Forelimb muscle (tissue), 1 donor: ENCODE measurements around the gene NUDT17. TPM values are rescaled to one million over a fixed set of nuclear protein-coding genes. Genes with fewer than 3 reads are reported as not detected.
A peak's percentile ranks its signal among the peaks of the same experiment; 100 is the strongest.
"Not testable (repeated sequence)": the region's sequence is repeated elsewhere in the genome, so short reads cannot be mapped to it uniquely, and the experiment has no call there.

Experiments
- DNase-seq: peaks from one replicate; pipeline ENCODE4 v3.0.0-alpha.2; 2013; ENCODE audit warnings: low read depth
- polyA plus RNA-seq: library from polyadenylated mRNA; unstranded; fragments of 120-200 nt; gene quantifications from one replicate; pipeline ENCODE4 v1.2.1, GENCODE V29; 2013; ENCODE audit not compliant: insufficient read length

Gene NUDT17
- 17.7 TPM for polyA plus RNA-seq

GRCh38 chr1:145845514-145846161 lies at the start of gene NUDT17:
Gene NUDT17, plus strand, starts transcription at chr1:145845630. Its CDS starts 11 bp downstream, at chr1:145845641.
- DNase-seq, result no peak

GRCh38 chr1:145796753-145797152 lies 48.7 kb upstream of the NUDT17 start:
- DNase-seq, result no peak

GRCh38 chr1:145799806-145800205 lies 45.6 kb upstream of the NUDT17 start:
- no peak for DNase-seq

- no peak for DNase-seq
Observed at GRCh38 chr1:145804235-145805045, 41.0 kb upstream of the NUDT17 start.

- DNase-seq, result no peak
Observed at GRCh38 chr1:145805057-145805456, 40.4 kb upstream of the NUDT17 start.

GRCh38 chr1:145806408-145806807 lies 39.0 kb upstream of the NUDT17 start:
- no peak for DNase-seq

GRCh38 chr1:145806844-145807243 lies 38.6 kb upstream of the NUDT17 start:
- DNase-seq, result no peak

GRCh38 chr1:145812977-145813810 lies 32.2 kb upstream of the NUDT17 start:
- DNase-seq, result not testable (repeated sequence)

- DNase-seq, result not testable (repeated sequence)
Observed at GRCh38 chr1:145818095-145818494, 27.3 kb upstream of the NUDT17 start.

GRCh38 chr1:145822779-145823331 lies 22.6 kb upstream of the NUDT17 start:
- not testable (repeated sequence) for DNase-seq

- DNase-seq, result peak; percentile 64
Observed at GRCh38 chr1:145823565-145824498, 21.6 kb upstream of the NUDT17 start, which contains the start of the genes POLR3C and RNF115. Gene POLR3C, plus strand, starts transcription at chr1:145824200. Its CDS starts 1,577 bp downstream, at chr1:145825777. Gene RNF115, minus strand, starts transcription at chr1:145824095. Its CDS starts 222 bp downstream, at chr1:145823873.

- DNase-seq, result no peak
Observed at GRCh38 chr1:145824499-145824842, 21.0 kb upstream of the NUDT17 start.

GRCh38 chr1:145826030-145826429 lies 19.4 kb upstream of the NUDT17 start:
- no peak for DNase-seq

GRCh38 chr1:145827966-145828365 lies 17.5 kb upstream of the NUDT17 start:
- DNase-seq, result no peak

- no peak for DNase-seq
Observed at GRCh38 chr1:145828367-145829026, 16.9 kb upstream of the NUDT17 start.

GRCh38 chr1:145830810-145831209 lies 14.6 kb upstream of the NUDT17 start:
- not testable (repeated sequence) for DNase-seq

GRCh38 chr1:145837656-145838055 lies 7.8 kb upstream of the NUDT17 start:
- no peak for DNase-seq

GRCh38 chr1:145843031-145843430 lies 2.4 kb upstream of the NUDT17 start:
- DNase-seq, result no peak

- DNase-seq, result no peak
Observed at GRCh38 chr1:145845144-145845513, 301 bp upstream of the NUDT17 start.

GRCh38 chr1:145846201-145846612 lies 777 bp downstream of the NUDT17 start:
- no peak for DNase-seq
